Measurements from ENCODE around the gene UNC79.

UNC79 gene

DNA sequence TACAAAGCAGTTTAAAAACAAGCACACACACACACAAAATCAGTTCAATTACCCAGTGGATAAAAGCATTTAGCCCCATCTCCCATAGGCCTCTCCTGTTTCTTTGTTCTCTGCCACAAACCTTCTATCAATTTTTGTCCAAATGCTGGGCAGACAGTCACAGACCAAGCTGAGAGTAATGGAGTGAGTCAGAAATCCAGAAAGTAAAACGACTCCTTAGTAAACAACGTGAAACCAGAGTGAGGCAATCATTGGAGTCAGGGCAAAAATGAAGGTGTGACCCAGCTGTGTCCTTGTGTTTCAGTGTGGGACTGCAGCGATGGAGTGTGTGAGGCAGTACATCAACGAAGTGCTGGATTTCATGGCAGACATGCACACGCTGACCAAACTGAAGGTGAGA, 255.5 kb downstream of the UNC79 start:
- Histone ChIP-seq H3K27me3 (ENCODE audit: insufficient read depth, poor library complexity, severe bottlenecking) (peaks cover 3% of the 10 kb centered on the region), H3K4me3 (replicated peaks; ENCODE audit: insufficient read depth, low read length) (no peak overlapping the region), H3K27ac (replicated peaks) (no peak overlapping the region)
- no peak for DNase-seq (ENCODE audit: low read depth in 1 of 2, low spot score in 1 of 2)
- TF ChIP-seq, protein P1, sequence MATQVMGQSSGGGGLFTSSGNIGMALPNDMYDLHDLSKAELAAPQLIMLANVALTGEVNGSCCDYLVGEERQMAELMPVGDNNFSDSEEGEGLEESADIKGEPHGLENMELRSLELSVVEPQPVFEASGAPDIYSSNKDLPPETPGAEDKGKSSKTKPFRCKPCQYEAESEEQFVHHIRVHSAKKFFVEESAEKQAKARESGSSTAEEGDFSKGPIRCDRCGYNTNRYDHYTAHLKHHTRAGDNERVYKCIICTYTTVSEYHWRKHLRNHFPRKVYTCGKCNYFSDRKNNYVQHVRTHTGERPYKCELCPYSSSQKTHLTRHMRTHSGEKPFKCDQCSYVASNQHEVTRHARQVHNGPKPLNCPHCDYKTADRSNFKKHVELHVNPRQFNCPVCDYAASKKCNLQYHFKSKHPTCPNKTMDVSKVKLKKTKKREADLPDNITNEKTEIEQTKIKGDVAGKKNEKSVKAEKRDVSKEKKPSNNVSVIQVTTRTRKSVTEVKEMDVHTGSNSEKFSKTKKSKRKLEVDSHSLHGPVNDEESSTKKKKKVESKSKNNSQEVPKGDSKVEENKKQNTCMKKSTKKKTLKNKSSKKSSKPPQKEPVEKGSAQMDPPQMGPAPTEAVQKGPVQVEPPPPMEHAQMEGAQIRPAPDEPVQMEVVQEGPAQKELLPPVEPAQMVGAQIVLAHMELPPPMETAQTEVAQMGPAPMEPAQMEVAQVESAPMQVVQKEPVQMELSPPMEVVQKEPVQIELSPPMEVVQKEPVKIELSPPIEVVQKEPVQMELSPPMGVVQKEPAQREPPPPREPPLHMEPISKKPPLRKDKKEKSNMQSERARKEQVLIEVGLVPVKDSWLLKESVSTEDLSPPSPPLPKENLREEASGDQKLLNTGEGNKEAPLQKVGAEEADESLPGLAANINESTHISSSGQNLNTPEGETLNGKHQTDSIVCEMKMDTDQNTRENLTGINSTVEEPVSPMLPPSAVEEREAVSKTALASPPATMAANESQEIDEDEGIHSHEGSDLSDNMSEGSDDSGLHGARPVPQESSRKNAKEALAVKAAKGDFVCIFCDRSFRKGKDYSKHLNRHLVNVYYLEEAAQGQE (IDR thresholded peaks at IDR 0.05; ENCODE audit: insufficient replicate concordance, low read depth): no peak

DNA sequence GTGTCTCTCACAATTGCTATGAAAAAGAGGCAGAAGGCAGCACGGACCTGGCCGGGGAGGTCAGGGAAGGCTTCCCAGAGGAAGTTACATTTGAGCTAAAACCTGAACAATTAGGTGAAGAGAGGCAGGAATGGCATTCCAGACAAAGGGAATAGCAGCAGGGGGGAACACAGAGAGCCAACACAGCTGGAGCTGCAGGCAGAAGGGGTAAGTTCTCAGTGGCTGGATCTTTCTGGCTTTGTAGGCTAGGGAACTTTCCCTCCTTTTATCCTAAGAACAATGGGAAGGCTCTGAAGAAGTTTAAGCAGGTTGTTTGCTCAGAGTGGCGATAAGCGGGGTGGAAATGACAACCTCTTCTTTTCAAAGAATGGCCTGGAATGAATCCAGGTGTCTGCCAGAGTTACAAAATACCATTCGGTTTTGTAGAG, 257.5 kb downstream of the UNC79 start:
- Histone ChIP-seq H3K27me3 (ENCODE audit: insufficient read depth, poor library complexity, severe bottlenecking) (peaks cover 3% of the 10 kb centered on the region), H3K4me3 (replicated peaks; ENCODE audit: insufficient read depth, low read length) (no peak overlapping the region), H3K27ac (replicated peaks) (no peak overlapping the region)
- TF ChIP-seq GABPA (IDR thresholded peaks at IDR 0.05; ENCODE audit: low read depth) (no peak), POLR2AphosphoS5 (IDR thresholded peaks at IDR 0.05; ENCODE audit: low read depth) (no peak)
- TF ChIP-seq, protein P2, sequence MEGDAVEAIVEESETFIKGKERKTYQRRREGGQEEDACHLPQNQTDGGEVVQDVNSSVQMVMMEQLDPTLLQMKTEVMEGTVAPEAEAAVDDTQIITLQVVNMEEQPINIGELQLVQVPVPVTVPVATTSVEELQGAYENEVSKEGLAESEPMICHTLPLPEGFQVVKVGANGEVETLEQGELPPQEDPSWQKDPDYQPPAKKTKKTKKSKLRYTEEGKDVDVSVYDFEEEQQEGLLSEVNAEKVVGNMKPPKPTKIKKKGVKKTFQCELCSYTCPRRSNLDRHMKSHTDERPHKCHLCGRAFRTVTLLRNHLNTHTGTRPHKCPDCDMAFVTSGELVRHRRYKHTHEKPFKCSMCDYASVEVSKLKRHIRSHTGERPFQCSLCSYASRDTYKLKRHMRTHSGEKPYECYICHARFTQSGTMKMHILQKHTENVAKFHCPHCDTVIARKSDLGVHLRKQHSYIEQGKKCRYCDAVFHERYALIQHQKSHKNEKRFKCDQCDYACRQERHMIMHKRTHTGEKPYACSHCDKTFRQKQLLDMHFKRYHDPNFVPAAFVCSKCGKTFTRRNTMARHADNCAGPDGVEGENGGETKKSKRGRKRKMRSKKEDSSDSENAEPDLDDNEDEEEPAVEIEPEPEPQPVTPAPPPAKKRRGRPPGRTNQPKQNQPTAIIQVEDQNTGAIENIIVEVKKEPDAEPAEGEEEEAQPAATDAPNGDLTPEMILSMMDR (IDR thresholded peaks at IDR 0.05; ENCODE audit: insufficient read depth, low read length): no peak
- TF ChIP-seq, protein P1 (IDR thresholded peaks at IDR 0.05; ENCODE audit: insufficient replicate concordance, low read depth): no peak
- no peak for DNase-seq (ENCODE audit: low read depth in 1 of 2, low spot score in 1 of 2)

DNA sequence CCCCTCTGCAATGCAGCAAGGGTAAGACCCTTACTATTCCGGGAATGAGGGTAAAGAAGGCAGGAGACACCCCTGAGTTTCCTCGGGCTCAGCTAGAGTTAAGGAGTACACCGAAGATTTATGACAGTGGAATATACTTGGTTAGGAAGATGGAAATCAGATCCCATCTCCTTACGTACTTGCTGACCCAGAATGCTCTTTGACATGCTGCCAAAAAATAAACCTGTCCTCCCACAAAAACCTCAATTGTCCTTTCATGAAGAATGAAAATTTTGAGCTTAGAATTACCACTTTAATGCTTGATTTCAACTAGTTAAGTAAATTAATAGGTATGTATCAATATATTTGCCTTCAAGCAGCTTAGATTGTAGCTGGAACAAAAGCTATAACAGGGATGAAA, 258.1 kb downstream of the UNC79 start:
- TF ChIP-seq SPI1 (IDR thresholded peaks at IDR 0.05; ENCODE audit: borderline replicate concordance, low read depth) (no peak), POLR2AphosphoS5 (IDR thresholded peaks at IDR 0.05; ENCODE audit: low read depth) (no peak), GABPA (IDR thresholded peaks at IDR 0.05; ENCODE audit: low read depth) (no peak)
- TF ChIP-seq, protein P2 (IDR thresholded peaks at IDR 0.05; ENCODE audit: insufficient read depth, low read length): no peak
- TF ChIP-seq, protein P1 (IDR thresholded peaks at IDR 0.05; ENCODE audit: insufficient replicate concordance, low read depth): no peak
- peaks cover 3% of the 10 kb centered on the region for H3K27me3 ChIP-seq (ENCODE audit: insufficient read depth, poor library complexity, severe bottlenecking)
- DNase-seq (ENCODE audit: low read depth in 1 of 2, low spot score in 1 of 2): no peak
- no peak overlapping the region for H3K4me3 ChIP-seq (replicated peaks; ENCODE audit: insufficient read depth, low read length)
- no peak overlapping the region for H3K27ac ChIP-seq (replicated peaks)

DNA sequence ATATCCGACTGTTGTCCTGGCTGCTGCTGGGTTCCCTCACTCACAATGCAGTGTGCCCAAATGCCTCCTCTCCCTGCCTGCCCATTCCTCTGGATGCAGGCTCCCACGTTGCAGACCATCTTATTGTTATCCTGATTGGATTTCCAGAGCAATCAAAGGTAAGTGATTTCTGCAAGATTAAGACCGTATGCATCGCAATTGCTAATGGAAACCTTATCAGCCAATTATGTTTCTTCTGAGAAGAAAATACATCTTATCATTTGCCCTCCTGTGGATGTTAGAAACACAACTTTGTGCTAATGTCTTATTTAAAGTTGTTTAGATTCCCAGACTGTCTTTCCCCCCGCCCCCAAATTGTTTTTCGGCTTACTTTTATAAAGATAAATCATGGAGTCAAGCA, 259.4 kb downstream of the UNC79 start:
- Histone ChIP-seq H3K4me3 (replicated peaks; ENCODE audit: insufficient read depth, low read length) (no peak overlapping the region), H3K27me3 (ENCODE audit: insufficient read depth, poor library complexity, severe bottlenecking) (peaks cover 3% of the 10 kb centered on the region), H3K27ac (replicated peaks) (no peak overlapping the region)
- no peak for DNase-seq (ENCODE audit: low read depth in 1 of 2, low spot score in 1 of 2)
- TF ChIP-seq, protein P2 (IDR thresholded peaks at IDR 0.05; ENCODE audit: insufficient read depth, low read length): no peak
- no peak for TF ChIP-seq SPI1 (IDR thresholded peaks at IDR 0.05; ENCODE audit: borderline replicate concordance, low read depth)
- TF ChIP-seq POLR2AphosphoS5 (IDR thresholded peaks at IDR 0.05; ENCODE audit: low read depth): no peak
- TF ChIP-seq GABPA (IDR thresholded peaks at IDR 0.05; ENCODE audit: low read depth): no peak
- TF ChIP-seq, protein P1 (IDR thresholded peaks at IDR 0.05; ENCODE audit: insufficient replicate concordance, low read depth): no peak
